Thymus (tissue), 11 donors: ENCODE measurements around the gene PSMD9. TPM values are rescaled to one million over a fixed set of nuclear protein-coding genes. Genes with fewer than 3 reads are reported as not detected.

Experiments used
- DNase-seq, 9 donors: peaks; one replicate each; pipeline ENCODE4 v3.0.0-alpha.2; 2013; ENCODE audit warnings: low spot score in 9 of 9, low read depth in 6 of 9, missing footprints in 1 of 9
- H3K27ac ChIP-seq, 2 donors: one replicate each; pipeline ENCODE4 v1.5.1; 2013; ENCODE audit warnings: control low read depth in 1 of 2, low read depth in 1 of 2, low read length in 1 of 2, mild to moderate bottlenecking in 1 of 2, moderate library complexity in 1 of 2
- H3K27me3 ChIP-seq, 2 donors: one replicate each; pipeline ENCODE4 v1.5.1; 2013; ENCODE audit warnings: low read length in 1 of 2; ENCODE audit not compliant: control insufficient read depth in 2 of 2, insufficient read depth in 1 of 2
- H3K36me3 ChIP-seq, 2 donors: one replicate each; pipeline ENCODE4 v1.5.1; 2013; ENCODE audit warnings: low read length in 1 of 2, mild to moderate bottlenecking in 1 of 2, moderate library complexity in 1 of 2; ENCODE audit not compliant: control insufficient read depth in 2 of 2, insufficient read depth in 2 of 2
- H3K4me1 ChIP-seq, 2 donors: one replicate each; pipeline ENCODE4 v1.5.1; 2013; ENCODE audit warnings: low read length in 2 of 2; ENCODE audit not compliant: control insufficient read depth in 2 of 2, insufficient read depth in 2 of 2
- H3K4me3 ChIP-seq, 2 donors: one replicate each; pipeline ENCODE4 v1.5.1; 2013; ENCODE audit warnings: low read length in 2 of 2, control low read depth in 1 of 2, mild to moderate bottlenecking in 1 of 2
- H3K9me3 ChIP-seq, 2 donors: one replicate each; pipeline ENCODE4 v1.5.1; 2013; ENCODE audit warnings: low read length in 1 of 2, mild to moderate bottlenecking in 1 of 2; ENCODE audit not compliant: control insufficient read depth in 2 of 2, insufficient read depth in 1 of 2
- WGBS: extraction: QIAGEN DNeasy Blood & Tissue Kit; methylation state at CpG from one replicate; pipeline ENCODE4 v1.1.7; 2013; 5-methylcytosine and 5-hydroxymethylcytosine counted together
- polyA plus RNA-seq: library from polyadenylated mRNA; stranded (reverse); fragments of 200-250 nt; gene quantifications from one replicate; pipeline ENCODE4 v1.2.3, GENCODE V29; 2013
- total RNA-seq: library from RNA; stranded (reverse); fragments of 120-200 nt; gene quantifications from one replicate; pipeline ENCODE4 v1.2.4, GENCODE V29; 2013
- donor health status: healthy.

Gene PSMD9
- total and polyA plus RNA-seq, 2 donors = 51.6 to 70.7 TPM

- peaks cover 0 to 3% of the 10 kb centered on the region in 2 donors for H3K4me1 ChIP-seq
- no peaks in the 10 kb centered on the region for H3K27me3 ChIP-seq
- H3K4me3 ChIP-seq = no peak overlapping the region
- no peak overlapping the region for H3K27ac ChIP-seq
- no peak for DNase-seq
- H3K36me3 ChIP-seq = peaks cover 68 to 82% of the 10 kb centered on the region in 2 donors
- WGBS = 97% methylated on average over 4 of the region's 4 CpGs
- no peaks in the 10 kb centered on the region for H3K9me3 ChIP-seq
Observed at GRCh38 chr12:121905746-121906145, 17.2 kb downstream of the PSMD9 start.

- 71% methylated on average over 2 of the region's 2 CpGs for WGBS
Observed at GRCh38 chr12:121908702-121909101, 20.1 kb downstream of the PSMD9 start.

GRCh38 chr12:121911824-121912585, 23.4 kb downstream of the PSMD9 start:
- no peak for DNase-seq
- Histone ChIP-seq H3K36me3 (peaks cover 55 to 78% of the 10 kb centered on the region in 2 donors), H3K27me3 (no peaks in the 10 kb centered on the region), H3K27ac (no peak overlapping the region), H3K9me3 (peaks cover 0 to 4% of the 10 kb centered on the region in 2 donors), H3K4me3 (no peak overlapping the region), H3K4me1 (peaks cover 0 to 12% of the 10 kb centered on the region in 2 donors)
- WGBS = 93% methylated on average over 14 of the region's 14 CpGs

More at GRCh38 chr12:121908702-121909101, 20.1 kb downstream of the PSMD9 start:
- H3K27ac ChIP-seq = no peak overlapping the region
- peaks cover 0 to 4% of the 10 kb centered on the region in 2 donors for H3K9me3 ChIP-seq
- H3K4me1 ChIP-seq = peaks cover 0 to 3% of the 10 kb centered on the region in 2 donors
- no peak overlapping the region for H3K4me3 ChIP-seq
- H3K27me3 ChIP-seq = no peaks in the 10 kb centered on the region
- H3K36me3 ChIP-seq = peaks cover 51 to 74% of the 10 kb centered on the region in 2 donors
- DNase-seq = no peak

GRCh38 chr12:121915841-121916321, 27.3 kb downstream of the PSMD9 start:
- no peak for DNase-seq
- Histone ChIP-seq H3K9me3 (peaks cover 0 to 4% of the 10 kb centered on the region in 2 donors), H3K36me3 (peaks cover 37 to 58% of the 10 kb centered on the region in 2 donors), H3K27me3 (no peaks in the 10 kb centered on the region), H3K4me1 (peaks cover 4 to 27% of the 10 kb centered on the region in 2 donors), H3K27ac (peak overlapping the region in 1 of 2 donors; percentile 50), H3K4me3 (no peak overlapping the region)
- 93% methylated on average over 5 of the region's 5 CpGs for WGBS

GRCh38 chr12:121916719-121917118, 28.1 kb downstream of the PSMD9 start:
- 82% methylated on average over 7 of the region's 7 CpGs for WGBS
- no peaks in the 10 kb centered on the region for H3K27me3 ChIP-seq
- H3K9me3 ChIP-seq = peaks cover 0 to 4% of the 10 kb centered on the region in 2 donors
- peaks cover 35 to 52% of the 10 kb centered on the region in 2 donors for H3K36me3 ChIP-seq
- H3K27ac ChIP-seq = peak overlapping the region in 1 of 2 donors; percentile 49
- no peak overlapping the region for H3K4me3 ChIP-seq
- peaks cover 4 to 27% of the 10 kb centered on the region in 2 donors for H3K4me1 ChIP-seq
- DNase-seq = peak in 2 of 9 donors; percentile 27 to 68

- Histone ChIP-seq H3K36me3 (peaks cover 29 to 43% of the 10 kb centered on the region in 2 donors), H3K27me3 (no peaks in the 10 kb centered on the region), H3K4me3 (peak within 1 kb of the TSS; percentile 21 to 43), H3K4me1 (peaks cover 4 to 27% of the 10 kb centered on the region in 2 donors), H3K27ac (peak within 1 kb of the TSS in 1 of 2 donors; percentile 19), H3K9me3 (no peaks in the 10 kb centered on the region)
- 27% methylated on average over 41 of the region's 41 CpGs for WGBS
- peak; percentile 77 to 96 (median 90) for DNase-seq
Observed at GRCh38 chr12:121917950-121918678, 29.5 kb downstream of the PSMD9 start, which contains the start of gene CFAP251. CFAP251 (plus strand) TSS chr12:121918592; CDS start chr12:121921306, 2,714 bp downstream.

GRCh38 chr12:121918679-121919038, 30.1 kb downstream of the PSMD9 start:
- DNase-seq = peak in 1 of 9 donors; percentile 9
- peak overlapping the region in 1 of 2 donors; percentile 19 for H3K27ac ChIP-seq

GRCh38 chr12:121921066-121921465, 32.5 kb downstream of the PSMD9 start:
- H3K36me3 ChIP-seq = peaks cover 13 to 21% of the 10 kb centered on the region in 2 donors
- 81% methylated on average over 2 of the region's 2 CpGs for WGBS
- DNase-seq = no peak
- H3K4me3 ChIP-seq = no peak overlapping the region
- H3K27me3 ChIP-seq = no peaks in the 10 kb centered on the region
- no peaks in the 10 kb centered on the region for H3K9me3 ChIP-seq
- H3K27ac ChIP-seq = no peak overlapping the region
- H3K4me1 ChIP-seq = peaks cover 4 to 25% of the 10 kb centered on the region in 2 donors

More at GRCh38 chr12:121918679-121919038, 30.1 kb downstream of the PSMD9 start:
- Histone ChIP-seq H3K4me3 (peak overlapping the region; percentile 21 to 43), H3K4me1 (peaks cover 4 to 27% of the 10 kb centered on the region in 2 donors), H3K9me3 (no peaks in the 10 kb centered on the region), H3K36me3 (peaks cover 29 to 40% of the 10 kb centered on the region in 2 donors), H3K27me3 (no peaks in the 10 kb centered on the region)
- WGBS = 31% methylated on average over 22 of the region's 22 CpGs

- H3K36me3 ChIP-seq = no peaks in the 10 kb centered on the region
- no peaks in the 10 kb centered on the region for H3K27me3 ChIP-seq
- DNase-seq = no peak
- no peak overlapping the region for H3K27ac ChIP-seq
- peaks cover 0 to 4% of the 10 kb centered on the region in 2 donors for H3K4me1 ChIP-seq
- WGBS = 96% methylated on average over 7 of the region's 7 CpGs
- no peaks in the 10 kb centered on the region for H3K9me3 ChIP-seq
- no peak overlapping the region for H3K4me3 ChIP-seq
Observed at GRCh38 chr12:121925358-121925695, 36.7 kb downstream of the PSMD9 start.
